Measurements from ENCODE around the gene NRXN2. TPM values are rescaled to one million over a fixed set of nuclear protein-coding genes. Genes with fewer than 3 reads are reported as not detected.

Gene NRXN2
- total and polyA plus RNA-seq, 2 donors (not counting 3 experiments of a cell fraction or from before 2014, with no cell fraction given): not detected

DNA sequence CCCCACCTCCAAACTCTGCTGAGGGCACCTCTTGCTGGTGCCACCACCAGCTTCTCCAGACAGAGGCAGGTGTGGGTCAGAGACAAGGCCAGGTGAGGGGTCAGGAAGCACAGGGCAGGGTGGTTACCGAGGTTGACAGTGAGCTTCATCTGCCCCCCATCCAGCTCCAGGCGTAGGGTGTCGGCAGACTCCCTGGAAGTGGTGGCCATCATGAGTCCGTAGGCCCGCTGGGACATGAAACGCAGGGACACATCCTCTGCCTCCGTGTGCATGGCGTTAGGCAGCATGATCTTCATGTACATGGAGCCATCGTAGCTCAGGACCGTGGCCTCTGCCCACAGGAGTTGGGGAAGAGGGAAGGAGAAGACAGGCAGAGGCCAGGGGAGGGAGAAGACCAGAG lies 62.8 kb downstream of the NRXN2 start:
- Histone ChIP-seq H3K4me2 (ENCODE audit: insufficient read depth, low read length) (no peak overlapping the region), H3K9ac (replicated peaks; ENCODE audit: extremely low read depth, insufficient read depth, low read length) (no peak overlapping the region), H3K27ac (ENCODE audit: insufficient read depth, low read depth, low read length) (no peak overlapping the region), H3K79me2 (ENCODE audit: control insufficient read depth, insufficient read depth, low read length) (no peaks in the 10 kb centered on the region), H2AFZ (ENCODE audit: low read depth, low read length) (no peak overlapping the region), H3K9me1 (replicated peaks; ENCODE audit: control insufficient read depth, extremely low read depth, insufficient read depth, low read length) (no peaks in the 10 kb centered on the region), H3K36me3 (ENCODE audit: control insufficient read depth in 2 of 2, extremely low read depth in 1 of 2, insufficient read depth in 2 of 2, low read length in 2 of 2) (no peaks in the 10 kb centered on the region), H3K4me1 (ENCODE audit: control insufficient read depth, extremely low read depth, insufficient read depth, low read length) (no peaks in the 10 kb centered on the region), H3K4me3 (replicated peaks in 1 of 3; ENCODE audit: insufficient read depth in 1 of 3, low read depth in 1 of 3, low read length in 3 of 3) (no peak overlapping the region), H3K27me3 (ENCODE audit: control insufficient read depth in 2 of 2, insufficient read depth in 2 of 2, low read length in 2 of 2) (no peaks in the 10 kb centered on the region), H3K9me3 (replicated peaks; ENCODE audit: control insufficient read depth, insufficient read depth, low read length) (no peaks in the 10 kb centered on the region), H4K20me1 (replicated peaks; ENCODE audit: control insufficient read depth, extremely low read depth, insufficient read depth, low read length) (no peaks in the 10 kb centered on the region)
- no peak for FAIRE-seq
- dilution Hi-C loops (cut with MboI; ENCODE audit: extremely low pct_ligation_motif_present, low sequenced_read_pairs) (no loop called here), intact Hi-C loops (cut with micrococcal nuclease) (no loop called here)
- POLR2A ChIA-PET: no interaction called here
- CTCF ChIA-PET: interaction anchor here (2.1 kb wide), 1 partner anchor 10 kb away, joined by 17 read pairs; no protein-coding TSS in a partner anchor
- no peak for DNase-seq (ENCODE audit: low read depth, low spot score)
- TF ChIP-seq, protein P1, sequence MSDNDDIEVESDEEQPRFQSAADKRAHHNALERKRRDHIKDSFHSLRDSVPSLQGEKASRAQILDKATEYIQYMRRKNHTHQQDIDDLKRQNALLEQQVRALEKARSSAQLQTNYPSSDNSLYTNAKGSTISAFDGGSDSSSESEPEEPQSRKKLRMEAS (IDR thresholded peaks at IDR 0.05; ENCODE audit: insufficient read depth, insufficient read length): no peak
- no peak for TF ChIP-seq GATA2 (IDR thresholded peaks at IDR 0.05; ENCODE audit: insufficient read depth, insufficient read length, low read depth, low read length)
- TF ChIP-seq MYC (IDR thresholded peaks at IDR 0.05; ENCODE audit: low read depth, low read length): no peak
- TF ChIP-seq EZH2 (IDR thresholded peaks at IDR 0.05; ENCODE audit: borderline replicate concordance, low read depth, low read length, severe bottlenecking): no peak
- no peak for TF ChIP-seq JUN (IDR thresholded peaks at IDR 0.05; ENCODE audit: borderline replicate concordance, insufficient read depth, insufficient read length, low read depth)
- TF ChIP-seq, protein P2, sequence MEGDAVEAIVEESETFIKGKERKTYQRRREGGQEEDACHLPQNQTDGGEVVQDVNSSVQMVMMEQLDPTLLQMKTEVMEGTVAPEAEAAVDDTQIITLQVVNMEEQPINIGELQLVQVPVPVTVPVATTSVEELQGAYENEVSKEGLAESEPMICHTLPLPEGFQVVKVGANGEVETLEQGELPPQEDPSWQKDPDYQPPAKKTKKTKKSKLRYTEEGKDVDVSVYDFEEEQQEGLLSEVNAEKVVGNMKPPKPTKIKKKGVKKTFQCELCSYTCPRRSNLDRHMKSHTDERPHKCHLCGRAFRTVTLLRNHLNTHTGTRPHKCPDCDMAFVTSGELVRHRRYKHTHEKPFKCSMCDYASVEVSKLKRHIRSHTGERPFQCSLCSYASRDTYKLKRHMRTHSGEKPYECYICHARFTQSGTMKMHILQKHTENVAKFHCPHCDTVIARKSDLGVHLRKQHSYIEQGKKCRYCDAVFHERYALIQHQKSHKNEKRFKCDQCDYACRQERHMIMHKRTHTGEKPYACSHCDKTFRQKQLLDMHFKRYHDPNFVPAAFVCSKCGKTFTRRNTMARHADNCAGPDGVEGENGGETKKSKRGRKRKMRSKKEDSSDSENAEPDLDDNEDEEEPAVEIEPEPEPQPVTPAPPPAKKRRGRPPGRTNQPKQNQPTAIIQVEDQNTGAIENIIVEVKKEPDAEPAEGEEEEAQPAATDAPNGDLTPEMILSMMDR (IDR thresholded peaks at IDR 0.05; ENCODE audit: extremely low read depth in 1 of 2, insufficient read depth in 1 of 2, low read depth in 1 of 2, low read length in 2 of 2): no peak
- TF ChIP-seq FOS (IDR thresholded peaks at IDR 0.05; ENCODE audit: borderline replicate concordance, insufficient read depth, low read length): no peak
- TF ChIP-seq POLR2AphosphoS5 (IDR thresholded peaks at IDR 0.05; ENCODE audit: insufficient read depth, low read depth, low read length): no peak
- TF ChIP-seq POLR2A (IDR thresholded peaks at IDR 0.05; ENCODE audit: low read depth, low read length): no peak
- BruUV-seq (replicated peaks): no TSS peak

All from endothelial cell of umbilical vein (primary cell).